K562 (cell line): ENCODE results near the gene GRK1. TPM values are rescaled to one million over a fixed set of nuclear protein-coding genes. Genes with fewer than 3 reads are reported as not detected.

Source experiments
- NBN ChIP-seq: fragments of 450-650 bp; IDR thresholded peaks from 2 replicates; pipeline ENCODE4 v1.6.1; 2016; ENCODE audit warnings: low read depth, mild to moderate bottlenecking
- NFYB ChIP-seq: IDR thresholded peaks from 2 replicates; pipeline ENCODE4 v1.6.1; 2011; ENCODE audit warnings: mild to moderate bottlenecking, moderate library complexity; ENCODE audit not compliant: insufficient read length; ENCODE audit errors: extremely low read depth
- NR4A1 ChIP-seq, 2 experiments: fragments of 250-450 bp in 1 of 2; fragments of 450-650 bp in 1 of 2; sonication (Bioruptor Pico) in 1 of 2; IDR thresholded peaks; 2 replicates each; pipeline versions ENCODE4 v1.4.0 to v1.6.1; 2016 to 2020; ENCODE audit warnings: mild to moderate bottlenecking in 2 of 2, missing compliant biosample characterization in 1 of 2, missing genetic modification characterization in 1 of 2, moderate library complexity in 1 of 2
- TBP ChIP-seq: optimal IDR thresholded peaks from 2 replicates; pipeline ENCODE3; 2011; ENCODE audit warnings: low read depth, low read length, improper control_type of control experiment
- ZNF140 ChIP-seq: fragments of 250-450 bp; sonication (Bioruptor Pico); IDR thresholded peaks from 2 replicates; pipeline ENCODE4 v1.8.0; 2021; ENCODE audit warnings: moderate library complexity, mild to moderate bottlenecking, inconsistent platforms
- polyA plus RNA-seq, 8 experiments: library from polyadenylated mRNA; depleted of rRNA in 4 of 8; stranded (reverse) in 5 of 8; unstranded in 3 of 8; fragments of >200 nt; fragmentation: Nextera tagmentation in 2 of 8; fragmentation: Illumina TruSeq in 1 of 8; extraction: Ambion mirVana in 2 of 8; extraction: Trizol in 1 of 8; gene quantifications; 2 replicates each; pipeline versions ENCODE4 v1.2.1 to v1.2.3, GENCODE V29; 2011 to 2014; ENCODE audit warnings: inconsistent platforms in 1 of 8, missing spikeins in 1 of 8
- total RNA-seq, 7 experiments: library from RNA; depleted of rRNA in 6 of 7; stranded (reverse); fragments of >200 nt in 6 of 7; fragmentation: Illumina TruSeq in 2 of 7; extraction: Trizol in 2 of 7; gene quantifications; 2 replicates each; pipeline versions ENCODE4 v1.2.1 to v1.2.3, GENCODE V29; 2011 to 2021; ENCODE audit warnings: low replicate concordance in 1 of 7
- TF ChIP-seq, protein P1 (sequence below): fragments of 250-450 bp; sonication (Bioruptor Pico); IDR thresholded peaks from 2 replicates; pipeline ENCODE4 v1.8.0; 2021; ENCODE audit warnings: borderline replicate concordance, mild to moderate bottlenecking, moderate library complexity; ENCODE audit not compliant: poor library complexity, severe bottlenecking
- TF ChIP-seq, protein P2 (sequence below): sonication (generic); formaldehyde crosslinking; IDR thresholded peaks from 2 replicates; pipeline ENCODE4 v1.8.0; 2022; ENCODE audit warnings: missing genetic modification reagents, mild to moderate bottlenecking, borderline replicate concordance
- TF ChIP-seq, protein P3 (sequence below): sonication (generic); formaldehyde crosslinking; IDR thresholded peaks from 2 replicates; pipeline ENCODE4 v1.8.0; 2022; ENCODE audit warnings: mild to moderate bottlenecking, missing genetic modification reagents

Gene GRK1
- total and polyA plus RNA-seq, 9 of the 15 experiments (the other 6 are each of a cell fraction or from before 2014, with no cell fraction given) = 0.09 TPM; not detected in 8

DNA sequence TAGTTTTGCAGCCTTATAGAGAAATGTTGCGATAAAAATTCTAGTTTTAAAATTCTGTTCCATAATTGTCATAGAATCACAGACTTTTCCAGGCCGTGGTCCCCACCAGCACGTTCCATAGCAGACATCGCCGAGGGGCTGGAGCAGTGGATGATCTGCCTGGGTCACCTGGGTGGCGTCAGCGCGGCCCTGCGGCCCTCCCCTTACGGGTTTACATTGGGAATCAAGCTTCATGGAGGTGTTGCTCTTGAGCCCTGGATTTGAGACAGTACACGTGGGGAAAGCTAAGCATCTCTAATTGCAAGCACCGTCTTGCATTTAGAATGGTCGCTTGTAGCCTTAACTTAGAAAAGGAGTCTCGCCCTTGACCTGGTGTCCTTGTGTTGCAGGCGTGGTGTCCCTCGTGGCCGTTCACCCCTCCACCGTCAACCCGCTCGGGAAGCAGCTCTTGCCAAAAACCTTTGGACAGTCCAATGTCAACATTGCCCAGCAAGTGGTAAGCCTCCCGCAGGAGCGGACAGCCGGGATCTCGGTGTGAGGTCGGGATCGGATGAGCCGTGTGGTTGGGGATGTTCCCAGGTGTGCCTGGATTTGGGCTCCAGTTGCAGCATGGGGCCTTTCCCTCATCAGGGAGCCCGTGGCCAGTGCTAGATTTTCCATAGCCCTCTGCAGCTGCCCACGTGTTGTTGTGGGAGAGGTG, 44.1 kb upstream of the GRK1 start (continued):
- TF ChIP-seq, protein P1, sequence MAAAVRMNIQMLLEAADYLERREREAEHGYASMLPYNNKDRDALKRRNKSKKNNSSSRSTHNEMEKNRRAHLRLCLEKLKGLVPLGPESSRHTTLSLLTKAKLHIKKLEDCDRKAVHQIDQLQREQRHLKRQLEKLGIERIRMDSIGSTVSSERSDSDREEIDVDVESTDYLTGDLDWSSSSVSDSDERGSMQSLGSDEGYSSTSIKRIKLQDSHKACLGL = no peak
- no peak for TF ChIP-seq NBN
- TF ChIP-seq ZNF140 (CRISPR knock-in tag) = no peak
- TF ChIP-seq NFYB = no peak
- TF ChIP-seq, protein P2, sequence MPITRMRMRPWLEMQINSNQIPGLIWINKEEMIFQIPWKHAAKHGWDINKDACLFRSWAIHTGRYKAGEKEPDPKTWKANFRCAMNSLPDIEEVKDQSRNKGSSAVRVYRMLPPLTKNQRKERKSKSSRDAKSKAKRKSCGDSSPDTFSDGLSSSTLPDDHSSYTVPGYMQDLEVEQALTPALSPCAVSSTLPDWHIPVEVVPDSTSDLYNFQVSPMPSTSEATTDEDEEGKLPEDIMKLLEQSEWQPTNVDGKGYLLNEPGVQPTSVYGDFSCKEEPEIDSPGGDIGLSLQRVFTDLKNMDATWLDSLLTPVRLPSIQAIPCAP = no peak
- no peak for TF ChIP-seq NR4A1 (CRISPR knock-in tag; IDR thresholded peaks at IDR 0.05)
- no peak for TF ChIP-seq NR4A1 (tag; IDR thresholded peaks at IDR 0.05)
- TF ChIP-seq, protein P3, sequence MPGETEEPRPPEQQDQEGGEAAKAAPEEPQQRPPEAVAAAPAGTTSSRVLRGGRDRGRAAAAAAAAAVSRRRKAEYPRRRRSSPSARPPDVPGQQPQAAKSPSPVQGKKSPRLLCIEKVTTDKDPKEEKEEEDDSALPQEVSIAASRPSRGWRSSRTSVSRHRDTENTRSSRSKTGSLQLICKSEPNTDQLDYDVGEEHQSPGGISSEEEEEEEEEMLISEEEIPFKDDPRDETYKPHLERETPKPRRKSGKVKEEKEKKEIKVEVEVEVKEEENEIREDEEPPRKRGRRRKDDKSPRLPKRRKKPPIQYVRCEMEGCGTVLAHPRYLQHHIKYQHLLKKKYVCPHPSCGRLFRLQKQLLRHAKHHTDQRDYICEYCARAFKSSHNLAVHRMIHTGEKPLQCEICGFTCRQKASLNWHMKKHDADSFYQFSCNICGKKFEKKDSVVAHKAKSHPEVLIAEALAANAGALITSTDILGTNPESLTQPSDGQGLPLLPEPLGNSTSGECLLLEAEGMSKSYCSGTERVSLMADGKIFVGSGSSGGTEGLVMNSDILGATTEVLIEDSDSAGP (CRISPR knock-in tag) = no peak
- TF ChIP-seq TBP = no peak
- TF ChIP-seq, all 486 proteins: peak for 0
